ENCODE results near the gene SLC4A9. TPM values are rescaled to one million over a fixed set of nuclear protein-coding genes. Genes with fewer than 3 reads are reported as not detected.
"Not testable (repeated sequence)": the region's sequence is repeated elsewhere in the genome, so short reads cannot be mapped to it uniquely, and the experiment has no call there.

The SLC4A9 gene
- total RNA-seq, 2 experiments from 2014 or later: 0.07 to 0.35 TPM

DNA sequence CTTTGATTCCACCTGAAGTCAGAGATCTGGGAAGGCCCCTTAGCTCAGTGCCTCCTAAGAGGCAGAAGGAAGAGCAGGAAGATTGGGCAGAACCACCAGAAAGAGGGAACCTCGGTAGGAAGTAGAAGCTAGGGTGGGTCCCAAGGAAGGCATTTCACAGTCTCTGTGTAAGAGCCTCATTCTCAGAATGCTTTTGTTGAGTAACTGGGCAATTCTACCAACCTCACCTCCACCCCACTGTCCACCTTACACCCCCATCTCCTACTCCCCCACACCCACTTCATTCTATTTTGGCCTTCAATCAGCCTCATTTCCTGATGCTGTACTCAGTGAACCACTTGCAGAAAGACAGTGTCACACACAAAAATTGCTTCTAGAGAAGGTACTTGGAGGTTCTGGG lies 17.1 kb upstream of the SLC4A9 start:
- CTCF ChIA-PET: interaction anchor here (1.2 to 17.8 kb wide), 4 partner anchors 9 to 100 kb away, joined by 3 to 657 read pairs (median 14); no protein-coding TSS in a partner anchor
- Mint-ChIP-seq H3K36me3 (peaks cover 52% of the 10 kb centered on the region), H3K27ac (peak overlapping the region; percentile 94), H3K9me3 (ENCODE audit: low read depth) (no peaks in the 10 kb centered on the region), H3K4me1 (peaks cover 76% of the 10 kb centered on the region), H3K27me3 (no peaks in the 10 kb centered on the region), H3K4me3 (peak overlapping the region; percentile 80)
- no peak for DNase-seq
- ATAC-seq: no peak

DNA sequence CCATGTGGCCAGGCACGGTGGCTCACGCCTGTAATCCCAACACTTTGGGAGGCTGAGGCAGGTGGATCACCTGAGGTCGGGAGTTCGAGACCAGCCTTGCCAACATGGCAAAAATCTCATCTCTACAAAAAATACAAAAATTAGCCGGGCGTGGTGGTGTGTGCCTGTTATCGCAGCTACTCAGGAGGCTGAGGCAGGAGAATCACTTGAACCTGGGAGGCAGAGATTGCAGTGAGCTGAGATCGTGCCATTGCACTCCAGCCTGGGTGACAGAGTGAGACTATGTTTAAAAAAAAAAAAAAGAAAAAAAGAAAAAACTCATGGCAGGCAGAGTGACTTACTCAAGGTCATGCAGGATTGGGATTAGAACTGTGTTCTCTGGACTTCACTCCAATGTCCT lies 16.1 kb upstream of the SLC4A9 start:
- not testable (repeated sequence) for H3K9me3 Mint-ChIP-seq (ENCODE audit: low read depth); ATAC-seq; H3K27me3 Mint-ChIP-seq; DNase-seq
- Mint-ChIP-seq H3K4me1 (peaks cover 74% of the 10 kb centered on the region), H3K36me3 (peaks cover 48% of the 10 kb centered on the region), H3K27ac (peak overlapping the region; percentile 94), H3K4me3 (peak overlapping the region; percentile 80)
- CTCF ChIA-PET: interaction anchor here (1.2 to 17.8 kb wide), 7 partner anchors 8 to 367 kb away, joined by 3 to 657 read pairs (median 17); partner anchors contain the start of gene SLC4A9

DNA sequence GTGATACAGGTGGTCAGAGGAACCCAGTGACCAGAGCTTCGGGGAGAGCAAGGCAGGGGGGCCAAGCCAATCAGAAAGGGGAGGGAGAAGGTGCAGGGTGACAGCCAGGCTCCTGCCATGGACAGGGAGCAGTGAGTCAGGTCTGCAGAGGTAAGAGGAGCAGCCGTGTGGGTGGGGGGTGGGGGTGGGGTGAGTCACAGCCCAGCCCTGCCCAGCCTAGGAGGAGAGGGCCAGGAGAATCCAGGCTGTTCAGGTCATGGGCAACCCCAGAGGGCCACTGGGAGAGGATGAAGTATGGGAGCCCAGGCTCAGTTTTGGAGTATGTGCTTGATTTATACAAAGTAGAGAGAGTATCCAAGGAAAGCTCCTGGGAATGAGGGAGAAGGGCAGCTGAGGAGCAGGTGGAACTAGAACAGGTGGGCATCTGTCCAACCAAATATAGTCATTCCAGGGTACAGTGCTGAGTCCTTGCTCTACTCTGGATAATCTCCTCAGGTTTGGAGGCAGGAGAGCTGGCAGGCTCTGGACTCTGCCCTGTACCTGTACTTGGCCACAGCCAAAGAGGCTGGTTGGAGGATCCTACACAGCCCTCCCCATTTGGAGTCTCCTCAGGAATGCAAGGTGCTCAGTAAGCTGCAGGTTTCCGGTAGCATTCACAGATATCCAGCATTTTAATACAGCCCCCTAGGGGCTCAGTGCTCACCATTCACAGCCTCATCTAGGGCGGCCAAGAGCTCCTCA lies 15.1 kb upstream of the SLC4A9 start:
- Mint-ChIP-seq H3K9me3 (ENCODE audit: low read depth) (no peaks in the 10 kb centered on the region), H3K36me3 (peaks cover 41% of the 10 kb centered on the region), H3K4me1 (peaks cover 66% of the 10 kb centered on the region), H3K27ac (peak overlapping the region; percentile 94), H3K4me3 (peak overlapping the region; percentile 80), H3K27me3 (peaks cover 2% of the 10 kb centered on the region)
- ATAC-seq: no peak
- no peak for DNase-seq
- CTCF ChIA-PET: interaction anchor here (1.0 to 17.8 kb wide), 11 partner anchors 9 to 366 kb away, joined by 3 to 657 read pairs (median 13); partner anchors contain the start of genes PFDN1 and SLC4A9

DNA sequence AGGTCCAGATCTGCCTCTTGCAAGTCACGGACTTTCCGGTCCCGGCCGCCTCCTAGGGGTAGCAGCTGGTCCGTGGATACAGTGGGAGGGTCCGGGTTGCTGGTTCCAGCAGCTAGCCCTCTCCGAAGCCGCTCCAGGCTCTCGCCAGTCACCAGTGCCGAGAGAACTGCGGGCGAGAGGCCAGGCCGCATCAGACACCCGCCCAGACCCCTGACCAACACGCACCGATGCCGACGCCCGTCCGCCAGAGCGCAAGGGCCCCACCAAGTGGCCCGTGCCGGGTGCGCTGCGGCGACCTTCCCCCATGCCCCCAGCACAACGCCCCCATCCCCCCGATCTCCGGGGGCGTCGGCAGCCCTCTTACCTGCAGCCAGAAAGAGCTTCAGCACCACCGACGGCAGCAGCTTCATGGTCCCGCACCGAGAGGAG lies 14.1 kb upstream of the SLC4A9 start:
- Mint-ChIP-seq H3K4me1 (peaks cover 62% of the 10 kb centered on the region), H3K27ac (peak overlapping the region; percentile 68), H3K36me3 (peaks cover 34% of the 10 kb centered on the region), H3K27me3 (peaks cover 12% of the 10 kb centered on the region), H3K9me3 (ENCODE audit: low read depth) (no peaks in the 10 kb centered on the region), H3K4me3 (peak overlapping the region; percentile 80)
- peak; percentile 11 for ATAC-seq
- no peak for DNase-seq
- CTCF ChIA-PET: interaction anchor here (0.7 to 17.8 kb wide), 18 partner anchors 9 to 376 kb away, joined by 3 to 657 read pairs (median 4); partner anchors contain the start of genes PFDN1 and SLC4A9

DNA sequence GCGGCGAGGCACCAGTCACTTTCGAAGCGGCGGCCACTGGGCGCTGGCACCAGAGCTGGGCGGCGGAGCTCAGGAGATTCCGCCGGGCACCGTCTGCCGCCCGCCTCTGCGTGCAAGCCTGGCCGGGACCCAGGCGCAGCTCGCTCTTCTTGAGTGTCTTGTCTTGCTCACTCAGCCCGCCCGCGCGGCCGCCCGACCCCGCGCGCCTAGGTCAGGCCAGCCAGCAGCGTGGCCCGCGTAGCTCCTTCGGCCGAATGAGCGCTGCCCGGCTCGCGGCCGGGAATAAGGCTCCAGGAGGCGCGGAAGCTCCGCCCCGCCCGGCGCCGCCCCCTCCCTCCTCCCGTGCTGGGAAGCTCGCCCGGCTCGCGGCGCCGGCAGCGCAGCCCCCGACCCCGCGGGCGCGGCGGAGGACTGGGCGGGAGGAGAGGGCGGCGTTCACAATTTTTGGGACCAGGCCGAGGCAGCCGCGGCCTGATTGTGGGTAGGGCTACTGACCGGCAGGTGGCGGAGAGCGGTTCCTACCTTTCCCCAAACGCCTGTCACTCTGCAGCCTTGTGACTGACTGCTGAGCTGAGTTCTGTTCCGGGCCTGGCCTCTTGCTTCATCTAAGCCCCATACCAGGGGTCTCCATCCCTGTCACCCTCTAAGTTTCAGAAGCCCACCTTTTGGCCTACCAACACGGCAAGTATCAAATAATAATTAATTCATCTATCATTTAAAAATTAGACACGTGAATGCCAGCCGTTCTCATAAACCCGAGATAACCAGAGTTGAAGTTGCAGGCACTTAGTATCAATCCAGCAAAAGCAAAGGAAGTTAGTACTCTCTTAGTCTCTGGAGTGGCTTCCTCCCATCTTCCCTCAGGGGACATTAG lies 13.4 kb upstream of the SLC4A9 start, which contains the start of gene HBEGF:
Gene HBEGF, minus strand, starts transcription at position 256 of the 874 bp plus-strand sequence. CDS start 275 bp downstream, outside the sequence.
- ATAC-seq: peak; percentile 72
- peaks cover 59% of the 10 kb centered on the region for H3K4me1 Mint-ChIP-seq
- peak within 1 kb of the TSS; percentile 80 for H3K4me3 Mint-ChIP-seq
- peaks cover 15% of the 10 kb centered on the region for H3K27me3 Mint-ChIP-seq
- peak within 1 kb of the TSS; percentile 68 for H3K27ac Mint-ChIP-seq
- CTCF ChIA-PET: interaction anchor here (0.7 to 17.8 kb wide), 21 partner anchors 9 to 379 kb away, joined by 3 to 657 read pairs (median 4); partner anchors contain the start of genes PFDN1 and SLC4A9
- peaks cover 28% of the 10 kb centered on the region for H3K36me3 Mint-ChIP-seq
- peak; percentile 60 for DNase-seq
- H3K9me3 Mint-ChIP-seq (ENCODE audit: low read depth): no peaks in the 10 kb centered on the region

DNA sequence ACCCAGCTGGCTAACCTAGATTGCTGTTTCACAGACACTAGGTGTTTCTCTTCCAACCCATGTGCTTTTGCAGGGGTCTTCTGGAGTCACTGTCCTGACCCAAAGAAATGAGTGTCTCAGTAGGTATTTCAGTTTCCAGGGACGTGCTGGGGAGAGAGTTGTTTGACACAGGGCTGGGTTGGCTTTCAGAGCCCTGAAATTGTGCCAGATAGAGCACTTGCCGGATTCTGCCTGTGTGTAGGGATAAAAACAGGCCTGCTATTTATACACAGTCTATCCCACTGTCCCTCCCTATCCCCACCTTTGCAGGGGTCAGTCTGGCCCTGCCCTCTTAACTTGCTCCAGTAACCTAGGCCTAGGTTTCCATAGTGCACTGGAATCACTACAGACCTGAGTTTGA lies 12.6 kb upstream of the SLC4A9 start:
- H3K27me3 Mint-ChIP-seq: peaks cover 19% of the 10 kb centered on the region
- CTCF ChIA-PET: interaction anchor here (0.7 to 17.8 kb wide), 15 partner anchors 8 to 378 kb away, joined by 3 to 657 read pairs (median 5); partner anchors contain the start of genes PFDN1 and SLC4A9
- peak overlapping the region; percentile 80 for H3K4me3 Mint-ChIP-seq
- no peak overlapping the region for H3K27ac Mint-ChIP-seq
- no peak for DNase-seq
- H3K4me1 Mint-ChIP-seq: peaks cover 55% of the 10 kb centered on the region
- no peak for ATAC-seq
- peaks cover 21% of the 10 kb centered on the region for H3K36me3 Mint-ChIP-seq
- no peaks in the 10 kb centered on the region for H3K9me3 Mint-ChIP-seq (ENCODE audit: low read depth)

DNA sequence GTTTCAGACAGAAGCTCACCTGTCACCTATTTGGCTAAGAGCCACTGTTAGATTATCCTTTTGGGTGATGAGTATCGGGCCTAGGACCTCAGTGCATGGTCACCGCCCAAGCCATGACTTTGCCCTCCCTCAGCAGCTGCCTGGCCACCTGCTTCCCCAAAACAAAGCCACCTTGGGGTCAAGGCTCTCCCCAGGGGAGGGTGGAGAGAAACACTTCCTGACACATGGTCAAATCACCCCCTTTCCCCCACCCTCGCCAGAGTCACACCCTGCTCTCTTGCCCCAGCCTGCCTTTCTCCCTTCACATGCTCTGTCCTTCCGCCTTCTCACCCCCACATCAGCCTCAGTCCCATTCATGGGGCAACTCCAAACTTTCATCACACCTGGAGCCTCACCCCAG lies 11.9 kb upstream of the SLC4A9 start:
- CTCF ChIA-PET: interaction anchor here (0.9 to 17.8 kb wide), 6 partner anchors 10 to 189 kb away, joined by 3 to 657 read pairs (median 10); partner anchors contain the start of gene PFDN1
- Mint-ChIP-seq H3K4me3 (no peak overlapping the region), H3K4me1 (peaks cover 47% of the 10 kb centered on the region), H3K36me3 (peaks cover 15% of the 10 kb centered on the region), H3K27ac (no peak overlapping the region), H3K9me3 (ENCODE audit: low read depth) (no peaks in the 10 kb centered on the region), H3K27me3 (peaks cover 19% of the 10 kb centered on the region)
- no peak for ATAC-seq
- DNase-seq: no peak

DNA sequence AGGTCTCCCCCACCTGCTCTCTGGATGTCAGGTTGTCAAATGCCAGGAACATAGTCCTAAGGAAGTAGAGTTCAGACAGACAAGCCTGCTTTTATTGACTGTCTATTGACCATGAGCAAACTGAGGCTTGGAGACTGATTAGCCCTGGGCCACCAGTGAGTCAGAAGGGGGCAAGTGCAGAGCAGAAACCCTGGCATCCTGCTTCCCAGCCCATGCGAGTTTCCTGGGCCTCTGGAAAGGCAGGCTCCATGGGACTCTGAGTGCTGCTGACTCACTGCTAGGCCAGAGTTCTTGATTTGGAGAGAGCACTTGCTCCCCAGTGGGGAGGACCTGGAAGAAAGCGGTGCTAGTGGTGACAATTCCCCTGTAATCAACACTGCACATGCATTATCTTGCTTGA lies 10.8 kb upstream of the SLC4A9 start:
- Mint-ChIP-seq H3K27me3 (peaks cover 19% of the 10 kb centered on the region), H3K9me3 (ENCODE audit: low read depth) (no peaks in the 10 kb centered on the region), H3K36me3 (peaks cover 4% of the 10 kb centered on the region), H3K27ac (no peak overlapping the region), H3K4me1 (peaks cover 36% of the 10 kb centered on the region), H3K4me3 (no peak overlapping the region)
- DNase-seq: no peak
- ATAC-seq: no peak
- CTCF ChIA-PET: interaction anchor here (0.5 to 17.8 kb wide), 7 partner anchors 9 to 376 kb away, joined by 3 to 657 read pairs (median 4); no protein-coding TSS in a partner anchor

DNA sequence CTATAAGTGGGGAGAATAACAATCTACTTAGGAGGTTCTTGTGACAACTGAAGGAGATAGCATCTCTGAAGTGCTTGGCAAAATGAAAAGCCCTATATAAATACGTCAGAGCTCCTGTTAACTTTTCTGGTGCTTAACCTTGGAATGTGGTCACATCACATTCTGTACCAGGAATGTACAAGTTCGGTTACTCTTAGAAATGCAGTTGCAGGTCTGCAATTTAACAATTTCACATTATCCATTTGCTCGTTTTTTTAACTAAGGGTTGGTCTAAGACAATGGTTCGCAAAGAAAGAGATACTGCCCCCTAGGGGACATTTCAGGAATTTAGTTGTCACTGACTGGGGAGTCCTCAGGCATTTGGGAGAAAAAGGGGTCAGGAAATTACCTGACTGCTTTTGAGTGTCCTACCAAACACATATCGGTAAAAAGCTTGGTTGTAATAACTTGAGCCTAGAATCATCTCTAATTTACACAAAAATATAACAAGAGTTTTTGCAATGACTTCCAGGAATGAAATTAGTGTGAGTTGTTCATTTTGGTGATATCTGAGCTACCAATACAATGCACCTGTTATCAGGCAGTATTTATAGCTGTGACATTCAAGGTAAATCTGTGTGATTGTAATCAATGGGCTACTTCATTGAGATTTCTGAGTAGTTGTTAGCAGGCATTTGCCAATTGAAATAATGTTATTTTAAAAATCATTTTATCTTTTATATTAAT lies 8.2 kb upstream of the SLC4A9 start:
- CTCF ChIA-PET: interaction anchor here (0.7 to 17.8 kb wide), 38 partner anchors 9 to 370 kb away, joined by 3 to 657 read pairs (median 5); partner anchors contain the start of genes IK, NDUFA2, PFDN1 and SLC4A9
- ATAC-seq (peak; percentile 91), DNase-seq (peak; percentile 68)
- H3K9me3 Mint-ChIP-seq (ENCODE audit: low read depth): no peaks in the 10 kb centered on the region
- H3K4me1 Mint-ChIP-seq: peaks cover 28% of the 10 kb centered on the region
- H3K36me3 Mint-ChIP-seq: no peaks in the 10 kb centered on the region
- H3K27ac Mint-ChIP-seq: no peak overlapping the region
- H3K4me3 Mint-ChIP-seq: no peak overlapping the region
- peaks cover 19% of the 10 kb centered on the region for H3K27me3 Mint-ChIP-seq

DNA sequence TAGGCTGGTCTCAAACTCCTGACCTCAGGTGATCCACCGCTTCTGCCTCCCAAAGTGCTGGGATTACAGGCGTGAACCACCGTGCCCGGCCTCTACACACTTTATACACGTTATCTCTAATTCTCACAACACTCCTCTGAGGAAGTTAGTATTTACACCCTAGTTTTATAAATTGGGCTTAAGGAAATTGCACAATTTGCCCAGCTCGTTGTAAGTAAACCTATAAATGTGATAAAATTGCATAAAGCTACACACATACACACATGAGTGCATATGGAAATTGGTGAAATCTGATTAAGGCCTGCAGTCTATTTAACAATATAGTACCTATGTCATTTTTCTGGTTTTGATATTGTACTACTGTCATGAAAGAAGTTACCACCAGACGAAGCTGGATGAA lies 4.4 kb upstream of the SLC4A9 start:
- Mint-ChIP-seq H3K36me3 (no peaks in the 10 kb centered on the region), H3K4me3 (no peak overlapping the region), H3K9me3 (ENCODE audit: low read depth) (no peaks in the 10 kb centered on the region), H3K27me3 (peaks cover 13% of the 10 kb centered on the region), H3K27ac (no peak overlapping the region), H3K4me1 (peaks cover 30% of the 10 kb centered on the region)
- no peak for ATAC-seq
- CTCF ChIA-PET: interaction anchor here (0.9 to 17.8 kb wide), 4 partner anchors 10 to 181 kb away, joined by 3 to 657 read pairs (median 15); partner anchors contain the start of genes CYSTM1 and HBEGF
- DNase-seq: no peak

DNA sequence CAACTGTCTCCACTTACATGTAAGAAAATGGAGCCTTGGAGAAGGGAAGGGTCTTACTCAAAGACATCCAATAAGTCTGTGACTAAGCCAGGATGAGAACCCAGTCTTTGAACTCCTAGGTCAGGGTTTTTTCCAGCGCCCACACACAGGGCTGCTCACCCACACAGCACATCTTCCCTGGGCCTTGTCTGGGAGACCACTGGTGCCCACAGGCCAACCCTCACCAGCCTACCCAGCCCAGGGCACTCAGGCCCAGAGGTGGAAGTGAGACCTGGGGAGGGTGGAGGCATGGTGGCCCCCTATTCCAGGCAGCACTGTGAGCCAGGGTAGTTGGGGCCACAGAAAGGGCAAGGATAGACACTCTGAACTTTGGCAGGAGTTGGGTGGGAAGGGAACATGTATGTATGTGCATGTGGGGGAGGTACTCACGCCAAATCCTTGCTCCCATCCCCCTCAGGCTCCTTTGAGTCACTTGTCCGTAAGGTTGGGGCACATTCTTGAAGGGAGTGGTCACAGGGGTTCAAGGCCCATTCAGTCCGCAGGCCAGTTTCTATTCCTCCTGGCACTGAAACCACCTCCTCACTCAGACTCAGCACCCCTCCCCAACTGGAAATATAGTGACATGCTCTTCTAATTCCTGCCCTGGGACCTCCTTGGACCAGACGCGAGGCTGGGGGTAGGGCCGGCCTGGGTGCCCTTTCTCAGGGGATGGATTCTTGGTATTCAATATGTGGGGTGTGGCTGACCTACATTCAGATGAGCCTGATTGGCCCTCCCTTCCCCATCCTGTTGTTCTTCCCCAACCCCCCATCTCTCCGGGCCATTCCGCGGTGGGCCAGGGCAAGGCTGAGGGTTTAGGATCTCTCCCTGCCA lies 2.9 kb upstream of the SLC4A9 start:
- Mint-ChIP-seq H3K27ac (peak overlapping the region; percentile 56), H3K27me3 (peaks cover 2% of the 10 kb centered on the region), H3K36me3 (no peaks in the 10 kb centered on the region), H3K4me1 (peaks cover 19% of the 10 kb centered on the region), H3K4me3 (peak overlapping the region; percentile 64), H3K9me3 (ENCODE audit: low read depth) (no peaks in the 10 kb centered on the region)
- CTCF ChIA-PET: interaction anchor here (3.4 to 17.8 kb wide), 2 partner anchors 12 to 114 kb away, joined by 26 to 657 read pairs; partner anchors contain the start of gene HBEGF
- no peak for DNase-seq
- peak; percentile 63 for ATAC-seq

Measured in activated CD8-positive, alpha-beta memory T cell treated with anti-CD3 and anti-CD28 coated beads, Interleukin-2, amount 10 ng/mL, durations not matched to agents 7 days and 5 days (primary cell).